Measurements from ENCODE around the gene KLF8. TPM values are rescaled to one million over a fixed set of nuclear protein-coding genes. Genes with fewer than 3 reads are reported as not detected.

The KLF8 gene
- total and polyA plus RNA-seq, 2 of the 13 experiments (the other 11 are each of a cell fraction or from before 2014, with no cell fraction given) = 0.03 TPM; not detected in 1

DNA sequence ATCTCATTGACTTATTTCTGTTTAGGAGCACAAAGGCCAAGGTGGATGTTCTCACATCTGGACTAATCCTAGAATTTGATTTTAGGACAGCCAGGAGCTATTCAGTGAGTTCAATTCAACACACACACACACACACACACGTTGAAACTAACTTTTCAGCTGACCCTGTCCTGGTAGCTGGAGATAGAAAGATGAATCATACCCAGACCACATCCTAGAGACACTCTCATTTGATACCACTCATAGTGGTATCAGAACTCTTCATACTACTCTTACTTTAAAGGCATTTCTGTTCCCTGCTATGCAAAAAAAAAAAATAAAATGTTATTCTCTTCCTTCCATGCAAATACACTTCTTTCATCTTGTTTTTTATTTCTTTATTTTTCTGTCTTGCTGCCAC, 36.7 kb downstream of the KLF8 start (continued):
- TF ChIP-seq, protein P1, sequence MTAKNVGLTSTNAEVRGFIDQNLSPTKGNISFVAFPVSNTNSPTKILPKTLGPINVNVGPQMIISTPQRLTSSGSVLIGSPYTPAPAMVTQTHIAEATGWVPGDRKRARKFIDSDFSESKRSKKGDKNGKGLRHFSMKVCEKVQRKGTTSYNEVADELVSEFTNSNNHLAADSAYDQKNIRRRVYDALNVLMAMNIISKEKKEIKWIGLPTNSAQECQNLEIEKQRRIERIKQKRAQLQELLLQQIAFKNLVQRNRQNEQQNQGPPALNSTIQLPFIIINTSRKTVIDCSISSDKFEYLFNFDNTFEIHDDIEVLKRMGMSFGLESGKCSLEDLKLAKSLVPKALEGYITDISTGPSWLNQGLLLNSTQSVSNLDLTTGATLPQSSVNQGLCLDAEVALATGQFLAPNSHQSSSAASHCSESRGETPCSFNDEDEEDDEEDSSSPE (CRISPR knock-in tag; IDR thresholded peaks at IDR 0.05) = no peak
- TF ChIP-seq, protein P2, sequence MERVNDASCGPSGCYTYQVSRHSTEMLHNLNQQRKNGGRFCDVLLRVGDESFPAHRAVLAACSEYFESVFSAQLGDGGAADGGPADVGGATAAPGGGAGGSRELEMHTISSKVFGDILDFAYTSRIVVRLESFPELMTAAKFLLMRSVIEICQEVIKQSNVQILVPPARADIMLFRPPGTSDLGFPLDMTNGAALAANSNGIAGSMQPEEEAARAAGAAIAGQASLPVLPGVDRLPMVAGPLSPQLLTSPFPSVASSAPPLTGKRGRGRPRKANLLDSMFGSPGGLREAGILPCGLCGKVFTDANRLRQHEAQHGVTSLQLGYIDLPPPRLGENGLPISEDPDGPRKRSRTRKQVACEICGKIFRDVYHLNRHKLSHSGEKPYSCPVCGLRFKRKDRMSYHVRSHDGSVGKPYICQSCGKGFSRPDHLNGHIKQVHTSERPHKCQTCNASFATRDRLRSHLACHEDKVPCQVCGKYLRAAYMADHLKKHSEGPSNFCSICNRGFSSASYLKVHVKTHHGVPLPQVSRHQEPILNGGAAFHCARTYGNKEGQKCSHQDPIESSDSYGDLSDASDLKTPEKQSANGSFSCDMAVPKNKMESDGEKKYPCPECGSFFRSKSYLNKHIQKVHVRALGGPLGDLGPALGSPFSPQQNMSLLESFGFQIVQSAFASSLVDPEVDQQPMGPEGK (CRISPR knock-in tag; IDR thresholded peaks at IDR 0.05) = no peak
- no peak for TF ChIP-seq ARID2 (CRISPR knock-in tag; IDR thresholded peaks at IDR 0.05; ENCODE audit: borderline replicate concordance)

DNA sequence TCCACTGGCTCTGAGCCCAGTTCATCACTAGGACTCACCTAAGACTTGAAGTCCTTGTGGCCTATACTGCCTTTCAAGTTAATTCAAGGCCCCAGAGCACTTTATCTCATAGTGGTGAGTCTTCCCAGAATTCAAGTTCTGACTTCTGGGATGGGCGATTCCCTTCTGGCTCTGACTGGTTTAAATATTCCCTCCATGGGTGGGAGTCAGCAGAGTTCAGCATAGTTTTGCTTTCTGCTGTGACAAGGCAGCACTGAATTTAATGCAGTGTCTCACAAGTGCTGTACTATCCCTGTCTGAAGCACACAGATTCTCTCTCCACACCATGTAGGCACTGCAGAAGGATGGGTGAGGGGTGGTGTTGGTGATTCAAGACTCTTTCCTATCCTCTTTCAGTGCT, 46.5 kb downstream of the KLF8 start:
- no peak for DNase-seq (ENCODE audit: low spot score)
- TF ChIP-seq SRSF9 (IDR thresholded peaks at IDR 0.05; ENCODE audit: borderline replicate concordance, insufficient read depth, low read depth, low read length, poor library complexity, severe bottlenecking) (no peak), SP4 (CRISPR knock-in tag; IDR thresholded peaks at IDR 0.05) (no peak), RAD51 (IDR thresholded peaks at IDR 0.05; ENCODE audit: borderline replicate concordance) (no peak), ZNF496 (CRISPR knock-in tag; IDR thresholded peaks at IDR 0.05; ENCODE audit: insufficient replicate concordance) (no peak), ZNF343 (CRISPR knock-in tag; IDR thresholded peaks at IDR 0.05) (no peak), ZKSCAN8 (CRISPR knock-in tag; IDR thresholded peaks at IDR 0.05; ENCODE audit: borderline replicate concordance) (no peak), HNRNPL (IDR thresholded peaks at IDR 0.05; ENCODE audit: low read depth, low read length) (no peak), HOXD1 (CRISPR knock-in tag; IDR thresholded peaks at IDR 0.05) (no peak), RFX1 (IDR thresholded peaks at IDR 0.05) (no peak), GABPA (IDR thresholded peaks at IDR 0.05; ENCODE audit: low read depth, low read length) (no peak), GABPA (CRISPR knock-in tag; IDR thresholded peaks at IDR 0.05; ENCODE audit: low read depth) (no peak), ONECUT2 (CRISPR knock-in tag; IDR thresholded peaks at IDR 0.05) (no peak), CCDC6 (CRISPR knock-in tag; IDR thresholded peaks at IDR 0.05) (no peak)
- TF ChIP-seq, protein P3, sequence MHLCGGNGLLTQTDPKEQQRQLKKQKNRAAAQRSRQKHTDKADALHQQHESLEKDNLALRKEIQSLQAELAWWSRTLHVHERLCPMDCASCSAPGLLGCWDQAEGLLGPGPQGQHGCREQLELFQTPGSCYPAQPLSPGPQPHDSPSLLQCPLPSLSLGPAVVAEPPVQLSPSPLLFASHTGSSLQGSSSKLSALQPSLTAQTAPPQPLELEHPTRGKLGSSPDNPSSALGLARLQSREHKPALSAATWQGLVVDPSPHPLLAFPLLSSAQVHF (CRISPR knock-in tag; IDR thresholded peaks at IDR 0.05) = no peak
- TF ChIP-seq, protein P4, sequence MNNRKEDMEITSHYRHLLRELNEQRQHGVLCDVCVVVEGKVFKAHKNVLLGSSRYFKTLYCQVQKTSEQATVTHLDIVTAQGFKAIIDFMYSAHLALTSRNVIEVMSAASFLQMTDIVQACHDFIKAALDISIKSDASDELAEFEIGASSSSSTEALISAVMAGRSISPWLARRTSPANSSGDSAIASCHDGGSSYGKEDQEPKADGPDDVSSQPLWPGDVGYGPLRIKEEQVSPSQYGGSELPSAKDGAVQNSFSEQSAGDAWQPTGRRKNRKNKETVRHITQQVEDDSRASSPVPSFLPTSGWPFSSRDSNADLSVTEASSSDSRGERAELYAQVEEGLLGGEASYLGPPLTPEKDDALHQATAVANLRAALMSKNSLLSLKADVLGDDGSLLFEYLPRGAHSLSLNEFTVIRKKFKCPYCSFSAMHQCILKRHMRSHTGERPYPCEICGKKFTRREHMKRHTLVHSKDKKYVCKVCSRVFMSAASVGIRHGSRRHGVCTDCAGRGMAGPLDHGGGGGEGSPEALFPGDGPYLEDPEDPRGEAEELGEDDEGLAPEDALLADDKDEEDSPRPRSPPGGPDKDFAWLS (CRISPR knock-in tag; IDR thresholded peaks at IDR 0.05; ENCODE audit: borderline replicate concordance) = no peak
- ChIA-PET CTCF (ENCODE audit: low intra/inter-chr PET ratio, low total read pairs) (no interaction called here), POLR2A (no interaction called here)
- WGBS (ENCODE audit: low lambda C conversion rate) = no CpG with 5 or more reads among the region's 1 CpG
- no TSS peak for BruUV-seq (replicated peaks)
- no peak overlapping the region for H3K9ac ChIP-seq (ENCODE audit: insufficient read depth, low read depth, low read length)
- H3K9me3 ChIP-seq (ENCODE audit: low read length) = no peaks in the 10 kb centered on the region
- H3K79me2 ChIP-seq (ENCODE audit: insufficient read depth, low read length) = no peaks in the 10 kb centered on the region
- intact Hi-C loops (cut with micrococcal nuclease; ENCODE audit: unreplicated experiment) (no loop called here), in situ Hi-C loops (cut with HindIII; ENCODE audit: extremely low pct_ligation_motif_present, low pct_unique_long_range_greater_than_20kb) (loop anchor here (25.0 kb wide), 1 partner anchor 459 kb away; the partner anchor contains the start of gene NBDY)
- H2AFZ ChIP-seq (ENCODE audit: low read length) = no peak overlapping the region
- H3K4me1 ChIP-seq (ENCODE audit: insufficient read depth, low read length) = no peaks in the 10 kb centered on the region
- no peaks in the 10 kb centered on the region for H3K36me3 ChIP-seq (replicated peaks in 1 of 2; ENCODE audit: control insufficient read depth in 1 of 2, insufficient read depth in 2 of 2, low read length in 2 of 2)
- no peak for ATAC-seq
- no peak overlapping the region for H3K27ac ChIP-seq (ENCODE audit: extremely low read length, insufficient read depth, low read length)
- no peak overlapping the region for H3K4me3 ChIP-seq (replicated peaks in 1 of 3; ENCODE audit: insufficient read depth in 1 of 3, low read depth in 2 of 3, low read length in 3 of 3)
- FAIRE-seq = no peak
- H4K20me1 ChIP-seq (ENCODE audit: insufficient read depth, low read length) = no peaks in the 10 kb centered on the region
- H3K27me3 ChIP-seq (ENCODE audit: control insufficient read depth in 1 of 2, insufficient read depth in 2 of 2, low read length in 2 of 2) = no peaks in the 10 kb centered on the region
- no peak overlapping the region for H3K4me2 ChIP-seq (ENCODE audit: low read depth, low read length)

Data from HepG2 (cell line).